GM19397 (cell line): ENCODE results near the gene ADAMTS12.

Experiments used
- ATAC-seq: cut with Tn5 transposase; IDR thresholded peaks from one replicate; pipeline ENCODE4 v1.9.1; 2021; ENCODE audit warnings: mild to moderate bottlenecking, moderate library complexity; ENCODE audit not compliant: unreplicated experiment

Gene ADAMTS12

DNA sequence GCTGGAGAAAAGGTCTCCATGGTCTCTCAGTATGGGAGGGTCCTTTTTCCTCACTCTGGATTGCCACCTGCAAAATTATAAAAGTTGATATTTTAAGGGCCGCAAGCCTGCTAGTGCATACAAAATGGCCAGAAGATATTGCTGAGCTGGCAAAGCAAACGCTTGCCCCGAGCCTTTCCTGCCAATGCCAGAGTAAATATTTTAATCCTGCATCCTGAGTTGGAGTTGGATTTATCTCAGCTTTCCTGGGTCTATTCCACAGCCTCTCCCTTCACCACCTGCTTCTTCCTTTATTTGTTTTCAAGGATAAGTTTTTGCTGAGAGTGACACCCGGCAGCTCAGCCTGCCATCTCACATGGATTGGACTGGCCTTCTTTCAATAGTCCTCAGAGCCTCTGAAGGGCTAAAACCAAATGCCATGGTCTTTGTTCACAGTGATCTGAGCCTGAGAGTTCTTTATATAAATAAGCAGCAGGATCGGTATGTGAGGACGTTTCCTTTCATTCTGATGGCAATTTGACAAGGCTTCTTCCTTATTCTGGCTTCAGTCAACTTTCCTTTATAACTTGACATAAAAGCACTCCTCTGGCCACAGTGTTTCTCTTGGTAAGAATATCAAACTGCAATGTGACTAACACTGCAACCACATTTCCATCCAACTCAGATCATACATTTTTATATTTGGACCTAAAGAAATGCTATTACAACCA lies 170.1 kb downstream of the ADAMTS12 start:
- ATAC-seq = no peak

GRCh38 chr5:33720176-33720575 lies 171.6 kb downstream of the ADAMTS12 start:
- no peak for ATAC-seq

GRCh38 chr5:33719769-33720168 lies 172.0 kb downstream of the ADAMTS12 start:
- ATAC-seq = no peak

GRCh38 chr5:33715661-33716060 lies 176.1 kb downstream of the ADAMTS12 start:
- ATAC-seq = no peak

GRCh38 chr5:33713136-33713765 lies 178.5 kb downstream of the ADAMTS12 start:
- ATAC-seq = no peak

- ATAC-seq = no peak
Measured at GRCh38 chr5:33712664-33713063, 179.1 kb downstream of the ADAMTS12 start.

- no peak for ATAC-seq
Measured at GRCh38 chr5:33711094-33711679, 180.6 kb downstream of the ADAMTS12 start.

DNA sequence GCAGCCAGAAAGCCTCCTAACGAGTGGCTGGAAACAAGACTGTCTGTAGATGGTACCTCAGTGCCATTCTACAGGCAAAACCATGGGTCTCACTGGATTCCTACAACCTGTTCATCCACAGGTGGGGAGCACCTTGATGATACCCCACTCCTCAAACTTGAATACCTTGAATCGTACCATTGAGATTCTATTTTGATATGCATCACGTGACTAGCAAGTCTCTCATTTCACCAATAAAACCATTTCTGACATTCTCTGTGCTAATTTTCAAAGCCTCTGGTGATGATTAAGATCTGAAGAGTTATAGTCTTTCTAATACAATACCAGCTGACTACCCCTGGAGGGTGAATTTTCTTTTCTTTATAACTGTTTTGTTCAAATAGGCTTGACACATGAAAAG lies 188.9 kb downstream of the ADAMTS12 start:
- no peak for ATAC-seq

DNA sequence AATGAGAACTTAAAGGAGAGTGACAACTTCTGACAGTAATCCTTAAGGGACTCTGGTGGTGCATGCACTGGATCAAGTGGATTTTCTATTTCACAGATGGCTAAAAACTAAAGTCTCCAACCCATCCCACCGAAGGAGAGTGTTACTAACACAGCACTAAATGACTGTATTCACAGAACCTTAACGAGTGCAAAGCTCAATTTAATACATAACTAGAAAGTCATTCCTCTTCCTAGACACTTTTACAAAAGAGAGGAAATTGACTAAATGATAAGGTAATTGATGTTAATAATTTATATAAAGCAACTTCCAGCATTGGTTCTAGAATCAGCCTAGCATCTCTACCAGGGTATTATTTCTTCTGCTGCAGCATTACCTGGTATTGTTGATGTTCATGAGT lies 189.8 kb downstream of the ADAMTS12 start:
- no peak for ATAC-seq

GRCh38 chr5:33701251-33701650 lies 190.5 kb downstream of the ADAMTS12 start:
- no peak for ATAC-seq

- no peak for ATAC-seq
Measured at GRCh38 chr5:33696411-33696810, 195.4 kb downstream of the ADAMTS12 start.

GRCh38 chr5:33692980-33693379 lies 198.8 kb downstream of the ADAMTS12 start:
- ATAC-seq = no peak

DNA sequence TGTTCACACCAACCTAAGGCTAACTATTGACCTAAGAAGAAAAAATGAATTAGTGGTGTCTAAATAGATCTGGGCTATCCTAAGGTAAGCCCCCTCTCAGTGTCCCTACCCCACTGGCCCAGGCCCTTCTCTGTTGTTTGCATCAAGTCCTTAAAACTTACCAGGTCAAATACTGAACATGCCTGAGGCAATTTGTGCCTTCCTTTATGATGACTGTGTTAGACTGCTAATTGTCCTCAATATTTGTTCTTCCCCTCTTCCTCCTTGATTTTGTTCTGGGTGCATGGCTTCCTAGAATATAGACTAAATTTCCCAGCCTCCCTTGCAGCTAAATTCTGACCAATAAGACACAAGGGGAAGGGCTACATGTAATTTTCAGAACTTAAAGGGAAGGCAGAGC lies 199.9 kb downstream of the ADAMTS12 start:
- ATAC-seq = no peak

GRCh38 chr5:33690374-33691135 lies 201.2 kb downstream of the ADAMTS12 start:
- no peak for ATAC-seq

DNA sequence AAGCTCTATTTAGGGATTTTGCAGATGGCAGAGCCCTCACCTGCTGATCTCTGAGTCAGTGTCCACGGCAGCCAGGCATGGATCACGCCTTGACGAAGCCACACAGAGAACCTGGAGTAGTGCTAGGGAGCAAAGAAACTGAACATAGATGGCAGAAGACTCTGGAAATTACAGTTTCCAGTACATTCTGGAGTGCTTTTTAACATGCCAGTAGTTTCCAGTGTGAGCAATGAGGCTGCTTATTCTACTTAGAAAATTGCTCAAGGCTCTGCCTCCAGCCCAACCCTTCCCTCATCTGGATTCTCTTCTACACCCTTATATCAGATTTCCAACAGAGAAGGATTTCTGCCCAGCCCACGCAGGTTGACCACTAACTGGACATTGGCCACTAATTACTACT lies 203.3 kb downstream of the ADAMTS12 start:
- ATAC-seq = no peak

- ATAC-seq = no peak
Measured at GRCh38 chr5:33688066-33688465, 203.7 kb downstream of the ADAMTS12 start.

DNA sequence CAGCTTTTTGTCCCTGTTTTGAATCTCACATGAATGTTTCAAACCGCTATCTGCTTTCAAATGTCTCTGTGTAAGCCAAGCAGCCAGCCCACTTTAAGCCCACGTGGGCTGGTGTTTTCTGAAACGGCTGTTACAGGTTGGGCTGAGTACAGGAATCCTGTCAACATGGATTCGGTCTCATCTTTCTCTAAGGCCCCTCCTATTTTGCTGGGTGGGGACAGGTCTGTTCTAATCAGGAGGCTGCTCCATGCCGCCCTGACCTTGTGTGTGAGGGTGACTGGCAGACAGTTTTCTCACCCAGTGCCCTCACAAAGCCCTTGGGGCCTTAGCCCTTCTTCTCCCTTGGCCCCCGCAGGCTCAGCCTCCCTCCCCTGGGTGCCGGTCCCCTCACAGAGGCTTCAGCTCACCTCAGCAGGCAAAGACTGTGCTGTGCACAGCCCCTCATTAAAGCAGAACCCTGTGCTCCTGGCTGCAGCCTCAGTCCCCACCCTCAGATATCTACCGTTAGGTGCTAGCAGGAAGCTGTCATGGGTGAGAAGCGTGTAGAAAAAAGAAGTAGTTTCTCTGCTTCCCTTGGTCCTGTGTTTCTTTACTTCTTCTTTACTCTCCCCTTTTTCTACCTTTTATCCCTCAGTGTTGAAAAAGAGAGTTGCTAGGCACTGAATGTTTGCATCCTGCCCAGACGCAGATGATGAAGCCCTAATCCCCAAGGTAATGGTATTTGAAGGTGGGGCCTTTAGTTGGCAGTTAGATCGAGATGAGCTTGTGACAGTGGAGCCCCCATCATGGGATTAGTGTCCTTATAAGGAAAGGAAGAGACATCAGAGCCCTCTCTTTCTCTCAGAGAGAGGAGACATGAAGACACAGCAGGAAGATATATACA lies 205.7 kb downstream of the ADAMTS12 start:
- no peak for ATAC-seq

GRCh38 chr5:33684496-33685159 lies 207.2 kb downstream of the ADAMTS12 start:
- no peak for ATAC-seq

DNA sequence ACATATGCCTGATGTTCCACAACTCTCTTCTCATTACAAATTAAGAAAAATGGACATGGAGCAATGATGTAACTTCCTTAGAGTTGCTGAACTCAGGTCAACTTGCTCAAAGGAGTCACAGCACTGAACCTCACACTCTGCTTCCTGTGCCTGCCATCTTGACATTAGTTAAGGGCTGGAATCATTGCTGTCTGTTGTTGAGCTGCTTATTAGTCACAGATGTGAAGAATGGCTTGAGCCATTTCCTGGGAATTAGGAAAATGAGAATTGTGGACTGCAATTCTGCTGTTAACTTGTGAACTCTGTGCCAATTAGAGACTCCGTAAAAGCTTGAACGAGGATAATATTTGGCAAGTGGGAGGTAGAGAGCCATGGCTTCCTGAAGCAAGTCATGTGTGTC lies 212.0 kb downstream of the ADAMTS12 start:
- no peak for ATAC-seq

DNA sequence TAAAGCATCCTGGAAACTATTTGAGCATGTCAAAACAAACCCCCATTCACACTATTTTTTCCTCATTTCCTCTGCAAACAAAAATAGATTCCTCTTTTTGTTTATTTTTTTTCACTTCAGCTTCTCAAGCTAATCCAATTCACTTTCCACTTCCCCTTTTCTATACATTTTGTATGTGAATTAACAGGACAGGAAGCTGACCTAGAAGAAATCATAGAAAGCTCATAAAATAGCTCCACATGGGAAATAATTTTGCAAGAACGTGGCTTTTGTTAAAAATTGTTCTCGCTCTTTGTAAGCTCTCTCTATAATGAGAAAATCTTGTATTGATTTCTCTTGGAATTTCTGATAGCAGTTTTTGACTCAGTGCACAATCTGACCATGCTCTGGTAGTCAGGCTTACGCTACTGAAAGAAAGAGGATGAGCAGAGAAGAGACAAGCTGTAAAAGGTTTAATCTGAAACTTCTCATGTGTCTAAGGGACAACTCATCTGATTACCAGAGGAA lies 215.8 kb downstream of the ADAMTS12 start:
- ATAC-seq = peak; percentile 69
